Fibroblast of lung (primary cell): ENCODE data around the gene UPF2.

Experiments
- CTCF ChIP-seq, 2 donors: IDR thresholded peaks in 1 of 2; conservative IDR thresholded peaks in 1 of 2; 1 replicate in 1 of 2; 2 replicates in 1 of 2; pipeline ENCODE4 v1.5.1; 2011 to 2012; ENCODE audit warnings: low read length in 2 of 2, control low read depth in 1 of 2, inconsistent platforms in 1 of 2, low read depth in 1 of 2, mild to moderate bottlenecking in 1 of 2
- EZH2 ChIP-seq: IDR thresholded peaks from 2 replicates; pipeline ENCODE4 v1.5.1; 2012; ENCODE audit warnings: low read length, control low read depth, mild to moderate bottlenecking; ENCODE audit errors: missing control alignments

- TF ChIP-seq CTCF (conservative IDR thresholded peaks at IDR 0.05 in 1 of 2, IDR thresholded peaks at IDR 0.05 in 1 of 2; ENCODE audit: low read depth in 1 of 2, low read length in 2 of 2) (no peak), EZH2 (no peak)
Measured at GRCh38 chr10:11988924-11989323, 53.7 kb downstream of the UPF2 start.
